KG1 (cell line): ENCODE results near the gene MRO.
A peak's percentile ranks its signal among the peaks of the same experiment; 100 is the strongest.
"Not testable (repeated sequence)": the region's sequence is repeated elsewhere in the genome, so short reads cannot be mapped to it uniquely, and the experiment has no call there.

Experiments
- DNase-seq: peaks from one replicate; lab custom pipeline; 2025; lab: John Stamatoyannopoulos, UW

Gene MRO

DNA sequence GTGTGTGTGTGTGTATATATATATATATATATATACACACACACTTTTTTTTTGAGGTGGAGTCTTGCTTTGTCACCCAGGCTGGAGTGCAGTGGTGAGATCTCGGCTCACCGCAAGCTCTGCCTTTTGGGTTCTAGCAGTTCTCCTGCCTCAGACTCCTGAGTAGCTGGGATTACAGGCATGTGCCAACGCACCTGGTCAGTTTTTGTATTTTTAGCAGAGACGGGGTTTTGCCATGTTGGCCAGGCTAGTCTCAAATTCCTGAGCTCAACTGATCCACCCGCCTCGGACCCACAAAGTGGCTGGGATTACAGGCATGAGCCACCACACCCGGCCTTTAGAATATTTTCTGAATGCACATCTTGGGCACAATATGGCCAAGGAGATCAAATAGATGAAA lies 13.7 kb upstream of the MRO start:
- DNase-seq: not testable (repeated sequence)

DNA sequence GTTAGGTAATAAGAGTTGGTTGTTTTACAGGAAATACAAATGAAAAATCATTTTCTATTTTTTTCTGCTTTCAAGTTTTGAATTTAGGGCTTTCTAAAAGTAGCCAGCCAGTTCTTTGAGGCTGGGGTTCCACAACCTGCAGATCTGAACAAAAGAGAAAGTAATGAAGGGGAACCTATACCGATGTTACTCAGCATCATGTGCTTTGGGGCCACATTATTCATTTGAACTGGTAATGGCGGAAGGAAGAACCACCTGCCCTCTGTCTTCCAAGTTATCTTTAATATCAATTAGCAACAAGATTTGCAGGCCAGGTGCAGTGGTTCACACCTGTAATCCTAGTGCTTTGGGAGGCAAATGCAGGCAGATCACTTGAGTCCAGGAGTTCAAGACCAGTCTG lies 12.9 kb upstream of the MRO start:
- no peak for DNase-seq

DNA sequence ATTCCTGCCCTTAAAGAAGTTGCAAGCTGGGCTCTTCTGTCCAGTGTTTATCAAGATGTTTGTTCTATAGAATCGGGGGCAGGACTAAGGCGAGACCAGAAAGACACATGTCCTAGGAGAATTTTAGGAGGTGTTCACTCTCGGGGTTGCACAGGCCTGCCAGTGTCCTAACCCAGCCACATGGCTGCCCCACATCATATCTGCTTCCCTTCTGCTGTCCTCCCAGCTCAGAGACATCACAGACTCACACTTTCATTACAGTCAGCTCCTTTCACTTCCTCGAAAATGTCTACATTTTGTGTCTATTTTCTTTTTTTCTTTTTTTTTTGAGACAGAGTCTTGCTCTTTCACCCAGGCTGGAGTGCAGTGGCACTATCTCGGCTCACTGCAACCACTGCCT lies 10.7 kb upstream of the MRO start:
- DNase-seq: no peak

DNA sequence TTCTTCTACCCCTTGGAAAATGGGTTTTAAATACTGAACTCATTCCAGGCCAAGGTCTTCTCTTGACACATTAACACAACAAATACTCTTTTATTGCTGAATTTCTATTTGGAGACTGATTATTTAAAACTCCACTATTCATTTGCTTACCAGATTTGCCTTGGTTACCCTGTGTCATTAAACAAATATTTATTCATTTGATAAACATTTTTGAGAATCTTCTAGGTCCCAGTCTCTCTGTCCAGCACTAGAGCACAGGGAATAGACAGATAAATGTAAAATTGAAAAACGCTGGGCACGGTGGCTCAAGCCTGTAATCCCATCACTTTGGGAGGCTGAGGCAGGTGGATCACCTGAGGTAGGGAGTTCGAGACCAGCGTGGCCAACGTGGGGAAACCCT lies 9.8 kb upstream of the MRO start:
- no peak for DNase-seq

DNA sequence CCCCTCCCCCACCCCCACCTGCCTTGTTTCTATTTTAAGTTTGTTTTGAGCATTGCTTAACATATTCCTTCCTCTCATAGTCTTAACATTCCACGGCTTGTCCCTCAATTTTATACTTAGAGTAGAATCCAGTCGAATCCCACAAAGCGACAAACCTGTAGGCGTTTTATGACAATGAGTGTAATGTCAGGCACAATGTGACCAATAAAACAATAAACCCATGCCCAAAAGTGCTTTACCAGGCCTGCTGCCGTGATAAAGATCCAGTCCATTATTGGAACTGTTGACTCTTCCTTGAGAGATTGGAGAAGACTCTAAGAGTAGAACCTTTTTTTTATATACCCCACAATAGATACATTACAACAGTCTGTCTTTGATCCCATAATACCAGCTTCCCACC lies 6.2 kb upstream of the MRO start:
- DNase-seq: no peak

DNA sequence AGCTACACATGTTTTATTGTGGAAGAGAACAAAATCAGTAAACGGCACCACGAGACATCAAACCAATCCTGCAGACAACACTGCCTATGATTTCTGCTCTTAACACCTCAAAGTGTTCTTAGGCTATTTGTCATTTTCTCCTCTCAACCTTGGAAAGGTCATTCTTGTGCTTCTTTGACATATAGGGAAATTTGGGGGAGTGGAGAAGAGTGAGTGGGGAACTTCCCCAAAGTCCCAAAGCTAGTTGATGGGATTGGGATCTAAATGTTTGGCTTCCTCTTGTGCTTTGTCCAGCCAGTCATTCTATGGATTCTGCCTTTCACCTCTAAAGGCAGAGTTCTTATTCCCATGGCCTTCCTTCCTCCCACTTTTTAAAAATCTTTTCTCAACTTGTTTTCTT lies 5.8 kb upstream of the MRO start:
- DNase-seq: no peak

DNA sequence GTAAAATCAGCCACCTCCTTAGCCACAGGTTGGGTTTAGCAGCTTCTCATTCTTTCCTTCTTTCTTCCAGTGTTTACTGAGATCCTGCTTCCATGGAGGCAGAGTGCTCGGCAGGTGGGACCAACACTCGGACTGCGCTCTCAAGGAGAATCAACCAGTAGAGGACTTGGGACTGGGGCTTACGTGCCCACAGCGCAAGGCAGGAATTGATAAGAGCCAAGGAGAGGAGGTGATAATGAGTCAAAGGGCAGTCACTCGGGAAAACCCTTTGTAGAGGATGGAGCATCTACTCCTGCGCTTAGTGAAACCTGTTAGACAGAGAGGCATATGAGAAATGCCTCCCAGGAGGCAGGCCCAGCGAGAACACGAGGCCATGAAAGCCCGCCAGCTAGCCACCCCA lies 2.9 kb upstream of the MRO start:
- no peak for DNase-seq

DNA sequence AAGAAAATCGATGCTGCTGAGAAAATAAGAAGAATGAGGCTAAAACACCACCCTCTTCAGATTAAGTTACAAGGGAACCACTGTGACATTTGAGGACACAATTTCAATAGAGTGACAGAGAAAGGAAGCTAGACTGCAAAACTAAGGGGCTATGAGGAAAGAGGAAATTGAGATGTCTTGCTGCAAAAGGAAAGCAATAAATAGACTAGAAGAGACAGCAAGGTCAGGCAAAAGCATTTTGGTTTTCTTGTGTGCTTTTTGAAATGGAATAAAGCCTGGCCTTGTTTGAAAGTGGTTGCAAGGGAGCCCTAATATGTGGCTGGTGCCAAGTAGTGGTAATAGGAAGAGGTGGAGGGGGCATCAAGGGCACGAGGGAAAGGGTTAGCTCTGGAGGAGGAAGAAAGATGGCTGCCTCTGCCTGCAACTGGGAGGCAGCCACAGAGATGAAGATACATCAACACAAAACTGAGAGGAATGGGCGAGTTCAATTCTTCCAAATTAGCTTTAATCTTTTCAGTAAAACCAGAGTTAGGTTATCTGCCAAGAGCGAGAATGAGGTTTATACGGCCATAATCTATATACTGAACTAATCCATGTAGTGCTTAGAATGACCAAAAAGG lies 1.2 kb upstream of the MRO start:
- DNase-seq: peak; percentile 52

DNA sequence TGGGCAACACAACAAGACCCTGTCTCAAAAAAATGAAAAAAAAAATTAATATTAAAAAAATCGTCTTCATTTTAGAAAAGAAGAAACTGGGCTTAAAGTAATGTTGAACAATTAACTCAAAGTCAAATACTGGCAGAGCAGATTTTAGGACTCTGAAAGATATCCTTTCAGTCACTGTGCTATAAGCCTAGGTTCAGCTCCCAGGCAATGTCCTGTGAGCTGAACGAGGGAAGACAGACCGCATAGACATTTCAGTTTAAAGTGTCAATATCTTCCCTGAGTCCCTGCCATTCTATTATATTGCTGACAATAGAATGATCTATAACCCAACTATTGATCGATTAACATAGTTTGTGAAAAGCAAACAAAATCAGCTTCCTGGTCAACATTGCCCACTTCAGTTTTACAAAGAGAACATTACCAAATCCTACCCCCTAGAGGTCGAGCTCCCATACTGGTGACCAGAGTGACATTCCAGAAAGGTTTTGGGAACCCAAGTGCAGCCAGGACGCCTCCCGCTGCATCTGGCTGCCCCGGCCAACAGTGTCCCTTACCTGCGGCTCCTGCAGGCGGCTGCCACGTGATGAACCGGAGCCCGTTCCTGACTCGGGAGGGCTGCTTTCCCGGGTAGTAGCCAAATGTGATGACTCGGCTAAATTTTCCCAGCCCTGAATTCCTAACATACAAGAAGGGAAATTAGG lies 639 bp downstream of the MRO start:
- no peak for DNase-seq

DNA sequence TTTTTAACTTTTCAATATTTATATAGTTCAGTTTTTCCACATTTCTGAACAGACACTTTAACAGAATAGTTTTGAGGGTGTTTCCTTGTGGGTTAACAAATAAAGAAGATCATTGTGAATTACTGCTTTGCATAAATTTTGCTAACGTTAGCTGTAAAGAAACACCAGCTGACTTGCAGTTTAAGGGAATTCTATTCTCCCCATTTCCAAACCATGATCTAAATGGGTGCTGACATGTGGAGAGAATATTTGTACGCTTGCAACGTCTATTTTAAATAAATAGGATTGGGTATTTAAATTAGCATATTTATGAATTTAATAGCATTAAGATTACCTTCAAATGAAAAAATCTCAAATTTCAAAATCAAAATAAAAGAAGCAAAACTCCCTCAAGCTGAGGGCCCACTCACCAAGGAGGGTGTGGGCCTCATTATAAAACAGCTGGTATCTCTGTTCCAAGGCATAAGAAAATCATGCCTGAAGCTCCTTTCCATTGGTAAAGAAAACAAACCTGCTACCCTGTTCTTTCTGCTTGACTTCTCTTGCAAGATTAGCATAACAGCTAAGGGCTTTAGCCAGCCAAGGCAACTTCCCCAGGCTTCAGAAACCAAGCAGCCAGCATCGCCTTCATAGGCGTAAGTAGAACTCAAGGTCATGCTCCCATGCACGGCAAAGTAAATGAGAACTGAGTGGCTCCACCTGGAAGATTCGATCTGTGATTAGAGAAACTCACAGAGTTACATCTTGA lies 3.2 kb downstream of the MRO start:
- DNase-seq: no peak

DNA sequence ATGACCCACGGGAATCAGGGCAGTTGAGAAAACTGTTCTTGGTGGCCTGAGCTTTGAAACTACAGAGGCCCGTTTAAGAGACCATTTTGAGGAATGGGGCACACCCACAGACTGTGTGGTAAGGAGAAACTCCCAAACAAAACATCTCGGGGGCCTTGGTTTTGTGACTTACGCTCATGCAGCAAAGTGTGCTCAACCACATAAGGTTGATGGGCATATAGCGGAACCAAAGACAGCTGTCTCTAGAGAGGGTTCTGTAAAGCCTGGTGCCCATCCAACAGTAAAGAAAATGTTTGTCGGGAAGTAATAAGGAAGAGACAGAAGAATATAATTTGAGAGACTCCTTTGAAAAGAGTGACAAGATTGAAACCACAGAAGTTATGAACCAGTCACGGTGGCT lies 5.4 kb downstream of the MRO start:
- no peak for DNase-seq

DNA sequence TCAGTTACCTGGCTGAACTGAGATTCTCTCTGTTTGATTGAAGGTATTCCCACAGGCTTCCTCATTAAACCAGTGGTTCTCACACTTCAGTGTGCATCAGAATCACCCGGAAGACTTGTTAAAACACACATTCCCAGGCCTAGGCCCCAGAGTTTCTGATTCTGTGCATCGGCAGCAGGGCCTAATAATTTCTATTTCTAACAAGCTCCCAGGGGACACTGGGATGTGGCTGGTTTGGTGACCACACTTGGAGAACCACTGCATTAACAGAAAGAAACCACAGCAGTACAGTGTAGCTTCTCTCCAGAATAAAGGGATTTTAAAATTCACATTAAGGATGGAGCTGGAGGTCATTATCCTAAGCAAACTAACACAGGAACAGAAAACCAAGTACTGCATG lies 6.5 kb downstream of the MRO start:
- no peak for DNase-seq

DNA sequence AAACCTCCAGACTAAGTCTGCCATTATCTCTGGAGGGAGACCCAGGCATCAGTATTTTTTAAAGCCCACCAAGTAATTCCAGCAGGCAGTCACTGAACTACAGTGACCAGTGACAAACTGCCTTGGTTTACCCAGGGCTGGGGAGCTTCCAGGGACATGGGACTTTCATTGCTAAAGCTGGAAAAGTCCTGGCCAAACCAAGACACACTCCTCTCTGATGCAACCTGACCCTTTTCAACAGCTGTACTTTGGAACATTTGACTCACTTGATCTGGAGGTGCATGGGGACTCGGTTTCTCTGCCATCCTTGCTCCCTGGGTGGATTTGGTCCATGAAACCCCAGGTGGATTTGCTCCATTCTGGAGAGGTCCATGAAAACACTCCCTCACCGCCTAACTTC lies 7.0 kb downstream of the MRO start:
- no peak for DNase-seq

DNA sequence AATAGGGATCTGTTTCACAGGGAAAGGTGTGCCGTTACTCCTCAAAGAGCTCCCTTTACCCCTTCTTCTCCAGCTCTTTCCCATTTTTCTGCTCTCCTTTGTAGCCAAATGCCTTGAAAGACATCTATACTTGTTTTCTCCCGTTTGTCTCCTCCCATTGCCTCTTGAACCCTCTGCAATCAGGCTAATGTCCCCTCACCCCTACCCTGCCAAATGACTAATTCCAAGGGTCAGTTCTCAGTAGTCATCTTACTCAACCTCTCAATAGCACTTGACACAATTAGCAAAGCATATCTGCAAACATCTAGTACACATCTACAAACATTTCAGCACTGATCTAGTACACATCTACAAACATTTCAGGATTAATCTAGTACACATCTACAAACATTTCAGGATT lies 12.6 kb downstream of the MRO start:
- no peak for DNase-seq

DNA sequence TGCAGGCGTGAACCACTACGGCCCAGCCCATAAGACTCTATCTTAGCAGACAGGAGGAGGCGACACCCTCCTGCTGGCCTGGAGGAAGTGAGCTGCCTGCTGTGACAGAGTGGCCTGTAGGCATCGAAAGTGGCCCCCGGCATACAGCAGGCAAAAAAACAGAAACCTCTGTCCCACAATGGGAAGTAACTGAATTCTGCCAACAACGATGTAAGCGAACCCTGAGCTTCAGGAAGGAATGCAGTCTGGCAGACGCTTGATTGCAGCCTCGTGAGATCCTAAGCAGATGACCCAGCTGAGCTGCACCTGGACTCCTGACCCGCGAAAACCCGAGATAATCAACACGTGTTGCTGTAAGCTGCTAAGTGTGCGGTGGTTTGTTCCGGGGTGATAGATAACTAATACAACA lies 13.6 kb downstream of the MRO start:
- no peak for DNase-seq

DNA sequence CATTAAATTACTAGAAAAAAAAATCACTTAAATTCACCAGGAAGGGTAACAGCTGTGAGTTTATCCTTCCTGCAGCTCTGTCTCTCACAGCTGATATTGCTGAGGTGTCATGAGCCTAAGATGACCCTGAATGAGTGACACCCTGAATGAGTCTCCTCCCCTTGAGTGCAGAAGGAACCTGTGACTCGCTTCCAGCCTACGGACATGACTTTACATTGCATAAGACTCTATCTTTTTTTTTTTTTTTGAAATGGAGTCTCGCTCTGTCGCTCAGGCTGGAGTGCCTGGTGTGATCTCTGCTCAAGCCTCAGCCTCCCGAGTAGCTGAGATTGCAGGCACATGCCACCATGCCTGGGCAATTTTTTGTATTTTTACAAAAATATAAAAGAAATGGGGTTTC lies 14.1 kb downstream of the MRO start:
- no peak for DNase-seq

DNA sequence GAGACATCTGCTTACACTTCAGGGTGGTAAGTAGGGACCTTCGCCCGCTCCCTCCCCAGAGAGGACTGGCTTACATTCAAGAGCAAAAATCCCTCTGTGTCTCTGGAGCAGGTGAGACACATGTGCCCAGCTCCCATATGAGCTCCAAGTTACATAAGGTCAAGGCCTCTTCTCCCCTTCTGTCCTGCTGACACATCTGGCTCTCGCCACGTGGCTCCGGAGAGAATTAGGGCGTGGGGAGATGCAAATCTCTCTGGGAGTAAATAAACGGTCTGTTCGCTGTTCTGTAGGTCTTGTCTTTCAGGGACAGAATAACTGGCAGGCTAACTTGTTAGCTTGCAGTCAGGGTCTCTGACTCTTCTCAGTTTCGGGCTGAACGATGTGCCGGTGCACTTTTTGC lies 16.2 kb downstream of the MRO start:
- DNase-seq: no peak

DNA sequence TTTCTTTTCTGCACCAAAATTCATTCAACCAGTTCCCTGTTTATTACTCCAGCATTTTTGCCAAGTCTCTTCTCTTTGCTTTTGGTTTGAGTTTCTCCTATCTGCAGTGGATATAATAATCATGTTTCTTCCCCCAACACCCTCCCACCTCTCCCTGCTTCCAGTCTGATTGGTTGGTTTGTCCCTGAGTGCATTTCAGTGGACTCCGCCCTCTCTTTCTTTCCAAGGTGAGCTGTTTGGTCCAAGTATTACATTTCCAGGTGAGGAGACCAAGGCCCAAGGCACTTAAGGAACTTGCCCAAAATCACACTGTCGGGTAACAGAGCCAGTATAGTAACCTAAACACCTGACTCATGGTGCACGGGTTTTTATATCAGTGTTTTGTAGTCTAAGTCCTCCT lies 17.7 kb downstream of the MRO start:
- DNase-seq: no peak

DNA sequence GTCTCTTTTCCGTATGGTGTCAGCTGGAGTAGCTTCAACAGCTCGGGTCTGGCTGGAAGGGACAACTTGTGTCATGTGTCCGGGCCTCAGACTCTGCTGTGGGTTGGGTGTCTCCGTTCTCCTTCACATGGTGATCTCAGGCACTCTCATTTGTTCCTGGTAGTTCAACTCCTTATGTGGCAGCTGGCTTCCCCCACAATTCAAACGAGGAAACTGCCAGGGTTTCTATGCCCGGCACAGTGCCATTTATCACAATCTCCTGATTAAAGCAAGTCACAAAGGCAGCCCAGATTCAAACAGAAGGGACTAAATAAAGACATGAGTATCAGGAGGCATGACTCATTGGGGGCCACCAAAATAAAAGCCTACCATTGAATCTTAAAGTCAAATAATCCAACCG lies 22.7 kb downstream of the MRO start:
- no peak for DNase-seq

DNA sequence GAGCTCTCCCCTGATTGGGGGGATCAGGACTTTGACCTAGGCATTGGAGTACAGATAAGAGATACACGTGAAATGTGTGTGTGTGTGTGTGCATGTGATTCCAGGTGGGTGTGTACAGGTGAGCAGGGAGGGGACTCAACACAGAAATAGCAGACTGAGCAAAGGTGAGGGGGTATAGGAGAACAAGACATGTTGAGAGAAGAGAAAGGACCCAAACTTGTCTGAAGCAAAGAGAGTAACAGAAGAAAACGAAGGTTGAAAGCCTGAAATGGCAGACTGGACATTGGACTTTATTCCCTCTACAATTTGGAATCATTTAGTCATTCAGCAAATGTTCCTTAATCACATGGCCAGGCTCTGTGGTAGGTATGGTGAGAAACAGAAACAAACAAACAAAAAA lies 23.3 kb downstream of the MRO start:
- DNase-seq: no peak

DNA sequence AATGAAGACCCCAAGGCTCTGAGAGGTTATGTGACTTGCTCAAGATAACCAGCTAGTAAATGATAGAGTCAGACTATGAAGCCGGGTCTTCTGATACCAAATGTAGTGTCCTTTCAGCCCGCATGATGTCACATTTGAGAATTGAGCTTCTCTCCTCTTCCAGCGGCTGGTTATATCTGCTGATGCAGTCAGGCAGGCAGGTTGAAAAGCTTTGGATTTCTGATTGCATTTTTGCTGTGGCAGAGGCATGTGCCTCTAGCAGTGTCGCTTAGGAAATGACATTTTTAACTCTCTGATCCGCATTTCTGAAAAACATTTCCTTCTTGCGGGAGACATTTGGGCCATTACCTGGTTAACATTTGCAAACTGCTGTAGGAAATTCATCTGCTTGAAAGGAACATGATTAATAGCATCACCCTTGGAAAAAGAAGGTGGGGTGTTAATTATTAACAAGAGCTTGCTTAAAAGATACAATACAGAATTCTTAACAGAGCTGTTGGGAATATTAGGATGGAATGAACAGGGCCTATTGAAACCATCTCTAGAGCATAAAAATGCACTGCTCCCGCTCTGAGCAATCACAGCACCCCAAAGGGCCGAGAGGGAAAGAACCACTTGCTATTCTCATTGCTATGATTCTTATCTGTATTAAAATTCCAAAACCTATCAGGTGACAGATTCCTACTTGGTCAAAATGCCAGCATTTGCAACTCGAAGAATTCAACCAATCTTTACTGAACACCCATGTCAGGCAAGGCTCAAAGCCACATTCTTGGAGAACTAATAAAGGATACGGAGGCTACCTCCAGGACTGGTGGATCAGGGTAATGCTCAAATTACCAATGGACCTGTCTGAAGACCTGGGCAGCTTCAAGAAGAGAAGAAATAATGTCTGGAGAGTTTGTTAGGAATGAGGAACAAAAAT lies 25.9 kb downstream of the MRO start:
- no peak for DNase-seq

DNA sequence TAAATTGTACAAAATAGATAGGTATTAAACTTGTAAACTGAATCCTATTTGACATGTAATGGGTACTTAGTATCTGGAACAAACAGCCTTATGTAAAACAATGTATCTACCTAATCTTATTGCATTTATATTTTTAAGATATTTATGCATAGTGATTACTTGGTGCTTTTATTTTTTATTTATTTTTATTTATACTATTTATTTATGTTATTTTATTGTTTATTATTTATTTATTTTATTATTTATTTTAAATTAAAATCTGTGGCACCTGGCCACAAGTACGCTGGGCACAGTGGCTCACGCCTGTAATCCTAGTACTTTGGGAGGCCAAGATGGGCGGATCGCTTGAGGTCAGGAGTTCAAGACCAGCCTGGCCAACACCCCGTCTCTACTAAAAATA lies 26.9 kb downstream of the MRO start:
- DNase-seq: no peak
